ENCODE results near the gene PEG3. TPM values are rescaled to one million over a fixed set of nuclear protein-coding genes. Genes with fewer than 3 reads are reported as not detected.

The PEG3 gene
- total RNA-seq, 1 experiment from 2014 or later, result 353 TPM

DNA sequence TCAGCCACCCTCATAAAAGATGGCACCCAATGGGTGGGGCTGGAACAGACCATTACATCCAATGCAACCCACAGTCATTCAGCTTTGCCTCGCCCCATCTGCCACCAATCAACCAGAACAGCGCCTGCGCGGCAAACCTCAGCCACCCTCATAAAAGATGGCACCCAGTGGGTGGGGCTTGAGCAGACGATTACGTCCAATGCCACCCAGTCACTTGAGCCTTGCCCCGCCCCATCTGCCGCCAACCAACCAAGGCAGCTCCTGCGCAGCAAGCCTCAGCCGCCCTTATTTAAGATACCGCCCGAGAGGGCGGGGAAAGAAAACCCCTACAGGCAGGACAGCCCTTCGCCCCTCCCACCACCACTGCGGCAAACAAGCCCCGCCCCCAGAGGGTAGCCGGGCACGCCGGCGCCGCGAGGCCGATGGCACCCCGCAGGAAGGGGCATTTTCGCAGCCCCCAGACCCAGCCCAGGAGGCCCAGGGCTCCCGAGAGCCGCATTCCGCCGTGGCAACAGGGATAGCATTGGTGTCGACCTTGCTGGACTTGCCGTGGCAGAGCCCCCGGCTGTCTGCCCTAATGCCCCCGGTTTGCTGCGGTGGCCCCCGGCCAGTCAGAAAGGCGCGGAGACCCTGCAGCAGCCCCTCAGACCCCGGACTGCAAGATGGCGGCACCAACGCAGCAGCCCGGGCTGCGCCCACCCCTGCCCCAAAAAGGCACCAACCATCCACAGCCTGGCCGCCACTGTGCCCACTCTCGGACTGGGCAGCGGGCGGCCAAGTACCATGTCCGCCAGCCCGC, 675 bp downstream of the PEG3 start:
- Histone ChIP-seq H3K36me3 (ENCODE audit: insufficient read depth, low read length, poor library complexity, severe bottlenecking) (peaks cover 17% of the 10 kb centered on the region), H3K4me1 (ENCODE audit: insufficient read depth, low read length, poor library complexity, severe bottlenecking) (peaks cover 7% of the 10 kb centered on the region), H3K9me3 (ENCODE audit: low read depth, low read length, poor library complexity, severe bottlenecking) (no peaks in the 10 kb centered on the region), H3K27me3 (replicated peaks; ENCODE audit: insufficient read depth, low read depth, low read length, poor library complexity) (no peaks in the 10 kb centered on the region), H3K27ac (ENCODE audit: low read depth, low read length, poor library complexity, severe bottlenecking) (peak overlapping the region; percentile 95), H3K4me3 (ENCODE audit: low read depth, low read length, poor library complexity, severe bottlenecking) (peak overlapping the region; percentile 77)
- ChIA-PET POLR2A (ENCODE audit: low non-redundant PET) (no interaction called here), CTCF (interaction anchor here (0.5 kb wide), 1 partner anchor 1326 kb away, joined by 9 read pairs; no protein-coding TSS in a partner anchor)
- intact Hi-C loops (cut with micrococcal nuclease; ENCODE audit: unreplicated experiment), result loop anchor here (1.0 to 5.0 kb wide), 2 partner anchors 129 to 257 kb away; no protein-coding TSS in a partner anchor
- TF ChIP-seq EZH2 (IDR thresholded peaks at IDR 0.05; ENCODE audit: borderline replicate concordance, low read depth, low read length, poor library complexity, severe bottlenecking) (no peak), CTCF (conservative IDR thresholded peaks at IDR 0.05; ENCODE audit: low read depth, low read length) (no peak)
- peak; percentile 97 for DNase-seq (ENCODE audit: low spot score)
- no TSS peak for BruUV-seq (replicated peaks)

DNA sequence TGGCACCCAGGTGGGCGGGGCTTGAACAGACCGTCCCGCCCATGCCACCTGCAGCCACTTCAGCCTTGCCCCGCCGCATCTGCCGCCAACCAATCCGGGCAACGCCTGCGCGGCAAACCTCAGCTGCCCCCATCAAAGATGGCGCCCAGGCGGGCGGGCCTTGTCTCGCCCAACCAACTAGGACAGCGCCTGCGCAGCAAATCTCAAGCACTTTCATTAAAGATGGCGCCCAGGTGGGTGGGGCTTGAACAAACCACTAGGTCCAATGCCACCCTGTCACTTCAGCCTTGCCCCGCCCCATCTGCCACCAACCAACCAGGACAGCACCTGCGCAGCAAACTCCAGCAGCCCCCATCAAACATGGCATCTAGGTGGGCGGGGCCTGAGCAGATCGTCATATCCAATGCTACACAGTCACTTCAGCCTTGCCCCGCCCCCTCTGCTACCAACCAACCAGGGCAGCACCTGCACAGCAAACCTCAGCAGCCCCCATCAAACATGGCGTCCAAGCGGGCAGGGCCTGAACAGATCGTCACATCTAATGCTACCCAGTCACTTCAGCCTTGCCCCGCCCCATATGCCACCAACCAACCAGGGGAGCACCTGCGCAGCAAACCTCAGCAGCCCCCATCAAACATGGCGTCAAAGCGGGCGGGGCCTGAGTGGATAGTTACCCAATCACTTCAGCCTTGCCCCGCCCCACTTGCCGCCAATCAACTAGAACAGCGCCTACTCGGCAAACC, 1.4 kb downstream of the PEG3 start:
- intact Hi-C loops (cut with micrococcal nuclease; ENCODE audit: unreplicated experiment), result loop anchor here (1.0 to 5.0 kb wide), 3 partner anchors 91 to 258 kb away; no protein-coding TSS in a partner anchor
- Histone ChIP-seq H3K4me3 (ENCODE audit: low read depth, low read length, poor library complexity, severe bottlenecking) (peak overlapping the region; percentile 77), H3K4me1 (ENCODE audit: insufficient read depth, low read length, poor library complexity, severe bottlenecking) (peaks cover 7% of the 10 kb centered on the region), H3K36me3 (ENCODE audit: insufficient read depth, low read length, poor library complexity, severe bottlenecking) (peaks cover 25% of the 10 kb centered on the region), H3K9me3 (ENCODE audit: low read depth, low read length, poor library complexity, severe bottlenecking) (no peaks in the 10 kb centered on the region), H3K27ac (ENCODE audit: low read depth, low read length, poor library complexity, severe bottlenecking) (peak overlapping the region; percentile 95), H3K27me3 (replicated peaks; ENCODE audit: insufficient read depth, low read depth, low read length, poor library complexity) (no peaks in the 10 kb centered on the region)
- ChIA-PET CTCF (interaction anchor here (1.2 kb wide), 1 partner anchor 260 kb away, joined by 4 read pairs; no protein-coding TSS in a partner anchor), POLR2A (ENCODE audit: low non-redundant PET) (no interaction called here)
- TSS peak; percentile 16 for BruUV-seq (replicated peaks)
- TF ChIP-seq CTCF (conservative IDR thresholded peaks at IDR 0.05; ENCODE audit: low read depth, low read length) (no peak), EZH2 (IDR thresholded peaks at IDR 0.05; ENCODE audit: borderline replicate concordance, low read depth, low read length, poor library complexity, severe bottlenecking) (no peak)
- peak; percentile 97 for DNase-seq (ENCODE audit: low spot score)

DNA sequence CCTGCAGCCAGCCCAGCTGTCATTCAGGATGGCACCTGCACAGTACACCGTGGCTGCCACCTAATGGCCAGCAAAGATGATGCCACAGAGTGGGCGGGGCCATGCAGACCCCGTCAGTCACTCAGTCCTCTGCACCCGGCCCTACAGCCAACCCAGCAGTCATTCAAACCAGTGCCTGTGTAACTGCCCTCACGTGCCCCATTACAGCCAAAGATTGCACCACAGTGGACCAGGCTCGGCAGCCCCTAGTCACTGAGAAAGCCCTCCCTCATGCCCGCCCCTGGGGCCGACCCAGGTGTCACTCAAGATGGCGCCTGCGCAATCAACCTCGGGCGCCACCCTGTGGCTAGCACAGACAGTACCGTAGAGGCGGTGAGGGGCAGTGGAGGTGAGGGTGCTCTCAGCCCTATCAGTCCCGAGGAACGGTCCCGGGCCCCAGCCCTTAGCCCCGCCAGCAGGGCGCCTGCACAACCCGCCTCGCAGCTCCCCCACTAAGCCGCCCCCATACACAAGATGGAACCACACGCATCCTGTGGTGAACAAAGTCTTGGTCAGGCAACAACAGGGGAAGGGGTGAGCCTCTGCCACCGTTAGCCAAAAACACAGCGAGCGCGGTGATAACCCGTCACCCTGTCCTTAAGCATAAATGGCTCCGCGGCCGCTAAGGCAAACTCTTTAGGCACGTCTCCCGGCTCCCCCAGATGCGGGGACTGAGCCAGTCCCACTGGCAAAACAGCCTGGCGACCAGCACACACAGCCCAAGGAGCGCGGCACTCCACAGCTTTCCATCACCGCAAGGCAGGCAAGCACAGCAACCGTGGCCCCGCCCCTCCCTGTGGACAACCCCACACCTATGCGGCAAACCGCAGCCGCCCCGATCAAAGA, 2.3 kb downstream of the PEG3 start:
- ChIA-PET POLR2A (ENCODE audit: low non-redundant PET) (no interaction called here), CTCF (interaction anchor here (1.0 to 1.2 kb wide), 2 partner anchors 232 to 261 kb away, joined by 3 to 4 read pairs; no protein-coding TSS in a partner anchor)
- Histone ChIP-seq H3K27ac (ENCODE audit: low read depth, low read length, poor library complexity, severe bottlenecking) (peak overlapping the region; percentile 70), H3K36me3 (ENCODE audit: insufficient read depth, low read length, poor library complexity, severe bottlenecking) (peaks cover 33% of the 10 kb centered on the region), H3K4me3 (ENCODE audit: low read depth, low read length, poor library complexity, severe bottlenecking) (peak overlapping the region; percentile 77), H3K9me3 (ENCODE audit: low read depth, low read length, poor library complexity, severe bottlenecking) (no peaks in the 10 kb centered on the region), H3K4me1 (ENCODE audit: insufficient read depth, low read length, poor library complexity, severe bottlenecking) (peaks cover 7% of the 10 kb centered on the region), H3K27me3 (replicated peaks; ENCODE audit: insufficient read depth, low read depth, low read length, poor library complexity) (no peaks in the 10 kb centered on the region)
- BruUV-seq (replicated peaks), result no TSS peak
- no peak for TF ChIP-seq EZH2 (IDR thresholded peaks at IDR 0.05; ENCODE audit: borderline replicate concordance, low read depth, low read length, poor library complexity, severe bottlenecking)
- peak; percentile 65 for TF ChIP-seq CTCF (conservative IDR thresholded peaks at IDR 0.05; ENCODE audit: low read depth, low read length)
- intact Hi-C loops (cut with micrococcal nuclease; ENCODE audit: unreplicated experiment), result loop anchor here (1.0 to 5.0 kb wide), 2 partner anchors 90 to 259 kb away; no protein-coding TSS in a partner anchor
- peak; percentile 79 for DNase-seq (ENCODE audit: low spot score)

Data from A673 (cell line).